ENCODE measurements around the gene GALNT14. TPM values are rescaled to one million over a fixed set of nuclear protein-coding genes. Genes with fewer than 3 reads are reported as not detected.

GALNT14 gene
- total and polyA plus RNA-seq, 2 of the 8 experiments (the other 6 are each of a cell fraction or from before 2014, with no cell fraction given), result 13.0 to 13.7 TPM

GRCh38 chr2:31136732-31137131 is 1.5 kb downstream of the GALNT14 start:
- CTCF ChIA-PET (ENCODE audit: partially characterized antibody), result interaction anchor here (1.2 to 5.6 kb wide), 3 partner anchors 14 to 48 kb away, joined by 3 to 40 read pairs (median 6); no protein-coding TSS in a partner anchor
- TF ChIP-seq HDAC6 (IDR thresholded peaks at IDR 0.05; ENCODE audit: low read depth, low read length), result no peak
- no peak for TF ChIP-seq EGR1 (IDR thresholded peaks at IDR 0.05; ENCODE audit: borderline replicate concordance, low read depth, low read length)
- no peak for TF ChIP-seq SP4 (IDR thresholded peaks at IDR 0.05; ENCODE audit: low read length)
- TF ChIP-seq TAF7 (optimal IDR thresholded peaks at IDR 0.05; ENCODE audit: borderline replicate concordance, low read depth, low read length), result no peak
- TF ChIP-seq TEAD4 (IDR thresholded peaks at IDR 0.05; ENCODE audit: low read depth, low read length), result no peak
- TF ChIP-seq POLR2A (IDR thresholded peaks at IDR 0.05; ENCODE audit: control extremely low read depth in 1 of 2, low read depth in 2 of 2, low read length in 2 of 2), result no peak
- no peak for TF ChIP-seq BACH1 (IDR thresholded peaks at IDR 0.05; ENCODE audit: low read length)
- no peak for TF ChIP-seq SP1 (IDR thresholded peaks at IDR 0.05; ENCODE audit: low read depth, low read length)
- no peak for TF ChIP-seq MAX (IDR thresholded peaks at IDR 0.05)
- no peak for TF ChIP-seq ATF3 (IDR thresholded peaks at IDR 0.05; ENCODE audit: insufficient read depth, low read depth, low read length)
- no peak for TF ChIP-seq NANOG (IDR thresholded peaks at IDR 0.05; ENCODE audit: insufficient read depth, low read depth, low read length, poor library complexity, severe bottlenecking)
- no peak for TF ChIP-seq RAD21 (IDR thresholded peaks at IDR 0.05 in 1 of 2, conservative IDR thresholded peaks at IDR 0.05 in 1 of 2; ENCODE audit: low read depth in 2 of 2, low read length in 2 of 2)

More at GRCh38 chr2:31136732-31137131, 1.5 kb downstream of the GALNT14 start:
- 74% methylated on average over 10 of the region's 10 CpGs; no CpG with 5 or more reads in 1 of the 2 experiments for WGBS, 2 experiments (ENCODE audit: extremely low coverage in 1 of 2, insufficient coverage in 1 of 2, insufficient read length in 1 of 2, insufficient replicate concordance in 2 of 2, low coverage in 1 of 2, low lambda C conversion rate in 2 of 2, missing lambda C conversion rate in 1 of 2)
- DNase-seq (ENCODE audit: low read depth in 1 of 2, low spot score in 2 of 2) (no peak), FAIRE-seq (no peak)
- Histone ChIP-seq H3K36me3 (ENCODE audit: control insufficient read depth in 2 of 4, insufficient read depth in 4 of 4, low read length in 3 of 4) (no peaks in the 10 kb centered on the region), H3K4me2 (ENCODE audit: insufficient read depth in 1 of 2, low read depth in 2 of 2, low read length in 2 of 2) (peak overlapping the region; percentile 81 to 85), H2BK5ac (ENCODE audit: low read depth, low read length) (no peak overlapping the region), H4K91ac (replicated peaks; ENCODE audit: insufficient read length, low read length) (no peak overlapping the region), H3K14ac (ENCODE audit: insufficient read length) (no peak overlapping the region), H3K9me3 (ENCODE audit: insufficient read depth in 2 of 2, low read depth in 1 of 2, low read length in 1 of 2) (no peaks in the 10 kb centered on the region), H3K27me3 (replicated peaks in 1 of 4; ENCODE audit: control insufficient read depth in 3 of 4, extremely low read depth in 1 of 4, insufficient read depth in 3 of 4, low read length in 3 of 4) (peaks cover 13 to 50% (median 46%) of the 10 kb centered on the region in 4 experiments), H4K5ac (ENCODE audit: insufficient read length, low read depth, low read length) (no peak overlapping the region), H3K4ac (replicated peaks; ENCODE audit: insufficient read length, low read depth, low read length) (no peak overlapping the region), H2AK5ac (ENCODE audit: low read depth, low read length) (peak overlapping the region; percentile 89; the same call in 1 of the 2 replicates), H2BK120ac (replicated peaks; ENCODE audit: low read depth, low read length) (no peak overlapping the region), H4K8ac (ENCODE audit: extremely low read depth, insufficient read depth, low read length) (no peak overlapping the region), H2BK12ac (ENCODE audit: low read depth, low read length) (no peak overlapping the region), H3K4me1 (replicated peaks in 1 of 4; ENCODE audit: control insufficient read depth in 3 of 4, insufficient read depth in 4 of 4, low read length in 3 of 4) (peaks cover 5 to 12% (median 8%) of the 10 kb centered on the region in 4 experiments; a peak in 5 of 7 replicates), H3K23me2 (ENCODE audit: low read depth, low read length) (peaks cover 14% of the 10 kb centered on the region; the same call in 1 of the 2 replicates), H3K4me3 (ENCODE audit: extremely low read depth in 1 of 4, insufficient read depth in 2 of 4, low read depth in 3 of 4, low read length in 4 of 4) (peak overlapping the region in 2 of 4 experiments; percentile 39 to 63; a peak in 3 of 8 replicates), H2AFZ (ENCODE audit: low read length) (no peak overlapping the region), H3K79me1 (ENCODE audit: low read depth, low read length) (no peaks in the 10 kb centered on the region), H3K27ac (ENCODE audit: low read depth, low read length) (no peak overlapping the region), H2BK15ac (ENCODE audit: low read length) (0 out of 2 replicates have a peak overlapping the region, but pooled peaks have one; percentile 29), H4K20me1 (replicated peaks in 1 of 2; ENCODE audit: control insufficient read depth in 1 of 2, insufficient read depth in 2 of 2, low read length in 2 of 2) (peaks cover 2 to 5% of the 10 kb centered on the region in 2 experiments), H3K9ac (replicated peaks in 1 of 4; ENCODE audit: extremely low read depth in 1 of 4, low read depth in 3 of 4, low read length in 3 of 4) (no peak overlapping the region), H2BK20ac (ENCODE audit: low read length) (no peak overlapping the region), H3K18ac (ENCODE audit: extremely low read depth, low read length) (no peak overlapping the region), H3K56ac (replicated peaks; ENCODE audit: insufficient read length, low read depth, low read length) (no peak overlapping the region), H3K79me2 (ENCODE audit: control insufficient read depth in 1 of 2, insufficient read depth in 2 of 2, low read length in 2 of 2) (no peaks in the 10 kb centered on the region), H3K23ac (ENCODE audit: insufficient read length) (no peak overlapping the region)
- POLR2A ChIA-PET (ENCODE audit: partially characterized antibody), result no interaction called here

All from H1 (cell line).